ENCODE measurements around the gene RNPEPL1. TPM values are rescaled to one million over a fixed set of nuclear protein-coding genes. Genes with fewer than 3 reads are reported as not detected.

The RNPEPL1 gene
- total RNA-seq (2022; extraction: Qiagen RNA extraction; ENCODE audit: low read depth): 47.6 to 71.8 TPM (median 65.4 TPM) in 5 replicates

GRCh38 chr2:240567872-240568677 lies at the start of gene RNPEPL1:
TSS of gene RNPEPL1 (plus strand) at chr2:240568484. CDS start at chr2:240568587, 103 bp downstream.

GRCh38 chr2:240557808-240558207 lies 10.5 kb upstream of the RNPEPL1 start, which contains the start of gene ANKMY1:
TSS of gene ANKMY1 (minus strand) at chr2:240557988. CDS start at chr2:240557335, 653 bp downstream.

DNA sequence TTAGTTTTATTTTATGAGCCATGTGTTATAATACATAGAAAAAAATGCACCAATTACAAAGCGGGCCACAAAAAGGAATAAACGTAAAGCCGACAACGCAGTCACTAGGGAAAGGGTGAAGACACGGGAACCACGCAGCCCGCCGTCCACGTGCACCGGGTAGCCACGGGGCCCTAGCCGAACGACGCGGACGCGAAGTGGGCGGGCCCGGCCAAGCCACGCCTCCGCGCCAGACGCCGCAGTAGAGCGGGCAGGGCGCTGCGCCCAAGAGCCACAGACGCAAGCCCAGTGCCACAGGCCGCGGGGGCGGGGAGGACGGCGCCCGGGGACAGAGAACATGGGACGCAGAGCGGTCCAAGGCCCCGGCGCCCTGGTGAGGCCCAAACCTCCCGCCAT lies 8.2 kb upstream of the RNPEPL1 start, which contains the start of gene DUSP28:
DUSP28 (plus strand) TSS at position 274 of the 396 bp plus-strand sequence. CDS start 328 bp downstream, outside the sequence.

GRCh38 chr2:240586198-240586918 lies 18.1 kb downstream of the RNPEPL1 start, which contains the start of gene CAPN10:
TSS of gene CAPN10 (plus strand) at chr2:240586734. CDS start at chr2:240586912, 178 bp downstream.

GRCh38 chr2:240624950-240625621 lies 56.8 kb downstream of the RNPEPL1 start, which contains the start of gene GPR35:
TSS of gene GPR35 (plus strand) at chr2:240625480. CDS start at chr2:240629953, 4,473 bp downstream.

Other genes with a start within 250 kb of the RNPEPL1 start
- gene GPC1, start 132.8 kb upstream of the RNPEPL1 start, total RNA-seq (2022; extraction: Qiagen RNA extraction; ENCODE audit: low read depth): 159 to 215 TPM (median 202 TPM) in 5 replicates
- gene ANKMY1, start 10.5 kb upstream of the RNPEPL1 start, total RNA-seq (2022; extraction: Qiagen RNA extraction; ENCODE audit: low read depth): 8.2 to 14.5 TPM (median 11.5 TPM) in 5 replicates
- 3.9 to 8.3 TPM (median 7.5 TPM) in 5 replicates for gene DUSP28, start 8.1 kb upstream of the RNPEPL1 start, total RNA-seq (2022; extraction: Qiagen RNA extraction; ENCODE audit: low read depth)
- gene CAPN10, start 18.2 kb downstream of the RNPEPL1 start, total RNA-seq (2022; extraction: Qiagen RNA extraction; ENCODE audit: low read depth): 15.9 to 28.9 TPM (median 22.6 TPM) in 5 replicates
- gene GPR35, start 57.0 kb downstream of the RNPEPL1 start, total RNA-seq (2022; extraction: Qiagen RNA extraction; ENCODE audit: low read depth): 0.40 to 1.3 TPM (median 0.93 TPM) in 5 replicates
- gene AQP12B, start 114.4 kb downstream of the RNPEPL1 start, total RNA-seq (2022; extraction: Qiagen RNA extraction; ENCODE audit: low read depth): not detected in 5 replicates
- gene AQP12A, start 123.4 kb downstream of the RNPEPL1 start, total RNA-seq (2022; extraction: Qiagen RNA extraction; ENCODE audit: low read depth): not detected in 5 replicates

All from A549 treated with CpdA at 1 μM for 4 hours (cell line).